Smooth muscle cell (in vitro differentiated cells): ENCODE results near the gene KCNK4. TPM values are rescaled to one million over a fixed set of nuclear protein-coding genes. Genes with fewer than 3 reads are reported as not detected.

Experiments
- DNase-seq: peaks from one replicate; lab custom pipeline; 2025; ENCODE audit not compliant: unreplicated experiment; lab: John Stamatoyannopoulos, UW
- H2AFZ ChIP-seq: fragments of 200-600 bp; sonication (generic); 2 replicates; pipeline ENCODE4 v1.6.0; 2016; ENCODE audit warnings: antibody characterized with exemption, low read depth, mild to moderate bottlenecking
- H3F3A ChIP-seq: fragments of 200-600 bp; sonication (generic); 2 replicates; pipeline ENCODE4 v1.6.0; 2017; ENCODE audit warnings: antibody characterized with exemption, low read depth
- H3K27ac ChIP-seq: fragments of 200-600 bp; sonication (generic); 2 replicates; pipeline ENCODE4 v1.5.1; 2016; ENCODE audit warnings: low read depth, mild to moderate bottlenecking
- H3K27me3 ChIP-seq: fragments of 200-600 bp; sonication (generic); 2 replicates; pipeline ENCODE4 v1.6.1; 2016; ENCODE audit warnings: low read depth, mild to moderate bottlenecking
- H3K36me3 ChIP-seq: fragments of 200-600 bp; sonication (generic); 2 replicates; pipeline ENCODE4 v1.5.1; 2016; ENCODE audit warnings: low read depth
- H3K4me1 ChIP-seq: fragments of 200-600 bp; sonication (generic); 2 replicates; pipeline ENCODE4 v1.5.1; 2016; ENCODE audit warnings: low read depth
- H3K4me2 ChIP-seq: fragments of 200-600 bp; sonication (generic); 2 replicates; pipeline ENCODE4 v1.6.0; 2016; ENCODE audit warnings: mild to moderate bottlenecking
- H3K4me3 ChIP-seq: fragments of 200-600 bp; sonication (generic); 2 replicates; pipeline ENCODE4 v1.5.1; 2016; ENCODE audit warnings: mild to moderate bottlenecking
- H3K79me2 ChIP-seq: fragments of 200-600 bp; sonication (generic); 2 replicates; pipeline ENCODE4 v1.6.0; 2016; ENCODE audit warnings: low read depth, mild to moderate bottlenecking
- H3K9ac ChIP-seq: fragments of 200-600 bp; sonication (generic); 2 replicates; pipeline ENCODE4 v1.6.0; 2016; ENCODE audit warnings: low read depth
- H3K9me3 ChIP-seq: fragments of 200-600 bp; sonication (generic); replicated peaks from 2 replicates; pipeline ENCODE4 v1.5.1; 2016; ENCODE audit warnings: low read depth
- H4K20me1 ChIP-seq: fragments of 200-600 bp; sonication (generic); 2 replicates; pipeline ENCODE4 v1.6.0; 2016; ENCODE audit warnings: low read depth
- WGBS: methylation state at CpG from one replicate; pipeline ENCODE4 v1.1.7; 2016; ENCODE audit warnings: low lambda C conversion rate; 5-methylcytosine and 5-hydroxymethylcytosine counted together
- polyA plus RNA-seq: library from polyadenylated mRNA; unstranded; fragments of >200 nt; fragmentation: Nextera tagmentation; extraction: Ambion mirVana; gene quantifications from 2 replicates; pipeline ENCODE4 v1.2.1, GENCODE V29; 2016
- total RNA-seq: library from RNA; depleted of rRNA; stranded (reverse); fragments of >200 nt; gene quantifications from 2 replicates; pipeline ENCODE4 v1.2.3, GENCODE V29; 2014
- TF ChIP-seq, protein P1 (sequence below): fragments of 200-600 bp; sonication (generic); IDR thresholded peaks from 2 replicates; pipeline ENCODE4 v1.5.1; 2017; ENCODE audit warnings: borderline replicate concordance, mild to moderate bottlenecking, antibody characterized with exemption; ENCODE audit not compliant: insufficient read depth, poor library complexity, severe bottlenecking

Gene KCNK4
- total and polyA plus RNA-seq, 2 experiments from 2014 or later = not detected

DNA sequence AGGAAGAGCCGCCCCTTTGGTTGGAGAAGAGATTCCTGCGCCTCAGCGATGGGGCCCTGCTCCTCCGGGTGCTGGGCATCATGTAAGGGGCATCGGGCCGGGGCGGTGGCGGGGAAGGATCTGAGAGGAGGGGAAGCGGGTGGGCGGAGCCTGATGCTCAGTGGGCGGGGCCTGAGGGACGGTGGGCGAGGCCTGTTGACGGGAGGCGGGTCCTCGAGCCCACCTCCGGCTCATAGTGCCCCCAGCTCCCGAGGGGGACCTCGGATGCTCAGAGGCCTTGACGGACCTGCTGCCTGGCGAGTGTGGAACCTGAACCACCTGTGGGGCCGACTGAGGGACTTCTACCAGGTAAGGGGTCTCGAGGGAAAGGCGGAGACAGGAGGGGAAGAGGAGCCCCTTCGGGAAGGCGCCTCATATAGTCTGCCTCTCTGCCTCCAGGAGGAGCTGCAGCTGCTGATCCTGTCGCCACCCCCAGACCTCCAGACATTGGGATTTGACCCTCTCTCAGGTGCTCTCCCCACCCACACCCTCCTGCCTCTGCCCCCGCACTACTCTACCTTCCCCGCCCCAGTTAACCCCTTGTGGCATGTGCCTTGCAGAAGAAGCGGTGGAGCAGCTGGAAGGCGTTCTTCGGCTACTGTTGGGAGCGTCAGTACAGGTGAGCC, 49.7 kb downstream of the KCNK4 start:
- no peaks in the 10 kb centered on the region for H3K36me3 ChIP-seq
- no peaks in the 10 kb centered on the region for H3K9me3 ChIP-seq
- no peak overlapping the region for H3K4me2 ChIP-seq
- H4K20me1 ChIP-seq = no peaks in the 10 kb centered on the region
- no peak overlapping the region for H3K4me3 ChIP-seq
- H3F3A ChIP-seq = no peaks in the 10 kb centered on the region
- DNase-seq = no peak
- H3K27ac ChIP-seq = no peak overlapping the region
- peaks cover 7% of the 10 kb centered on the region for H3K4me1 ChIP-seq
- no peak overlapping the region for H2AFZ ChIP-seq
- WGBS = 30% methylated on average over 24 of the region's 33 CpGs
- no peak overlapping the region for H3K9ac ChIP-seq
- TF ChIP-seq, protein P1, sequence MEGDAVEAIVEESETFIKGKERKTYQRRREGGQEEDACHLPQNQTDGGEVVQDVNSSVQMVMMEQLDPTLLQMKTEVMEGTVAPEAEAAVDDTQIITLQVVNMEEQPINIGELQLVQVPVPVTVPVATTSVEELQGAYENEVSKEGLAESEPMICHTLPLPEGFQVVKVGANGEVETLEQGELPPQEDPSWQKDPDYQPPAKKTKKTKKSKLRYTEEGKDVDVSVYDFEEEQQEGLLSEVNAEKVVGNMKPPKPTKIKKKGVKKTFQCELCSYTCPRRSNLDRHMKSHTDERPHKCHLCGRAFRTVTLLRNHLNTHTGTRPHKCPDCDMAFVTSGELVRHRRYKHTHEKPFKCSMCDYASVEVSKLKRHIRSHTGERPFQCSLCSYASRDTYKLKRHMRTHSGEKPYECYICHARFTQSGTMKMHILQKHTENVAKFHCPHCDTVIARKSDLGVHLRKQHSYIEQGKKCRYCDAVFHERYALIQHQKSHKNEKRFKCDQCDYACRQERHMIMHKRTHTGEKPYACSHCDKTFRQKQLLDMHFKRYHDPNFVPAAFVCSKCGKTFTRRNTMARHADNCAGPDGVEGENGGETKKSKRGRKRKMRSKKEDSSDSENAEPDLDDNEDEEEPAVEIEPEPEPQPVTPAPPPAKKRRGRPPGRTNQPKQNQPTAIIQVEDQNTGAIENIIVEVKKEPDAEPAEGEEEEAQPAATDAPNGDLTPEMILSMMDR = peak; percentile 16
- H3K27me3 ChIP-seq = no peaks in the 10 kb centered on the region
- no peaks in the 10 kb centered on the region for H3K79me2 ChIP-seq

DNA sequence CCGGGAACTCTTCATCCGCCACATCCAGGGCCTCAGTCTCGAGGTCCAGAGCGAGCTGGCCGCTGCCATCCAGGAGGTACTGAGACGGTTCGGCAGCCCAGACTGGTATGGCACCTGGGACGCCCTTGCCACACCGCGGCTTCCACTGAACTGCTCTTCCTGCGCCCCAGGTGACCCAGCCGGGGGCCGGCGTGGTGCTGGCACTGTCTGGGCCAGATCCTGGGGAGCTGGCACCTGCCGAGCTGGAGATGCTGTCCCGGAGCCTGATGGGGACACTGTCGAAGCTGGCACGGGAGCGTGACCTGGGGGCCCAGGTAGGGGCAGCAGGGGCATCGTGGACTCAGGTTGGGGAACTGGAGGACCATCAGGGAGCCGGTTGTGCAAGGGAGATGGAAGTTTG, 50.3 kb downstream of the KCNK4 start:
- no peaks in the 10 kb centered on the region for H3K27me3 ChIP-seq
- H3K36me3 ChIP-seq = no peaks in the 10 kb centered on the region
- no peak for DNase-seq
- peaks cover 7% of the 10 kb centered on the region for H3K4me1 ChIP-seq
- no peak overlapping the region for H3K4me3 ChIP-seq
- no peak overlapping the region for H2AFZ ChIP-seq
- no peaks in the 10 kb centered on the region for H3K9me3 ChIP-seq
- no peaks in the 10 kb centered on the region for H4K20me1 ChIP-seq
- H3K27ac ChIP-seq = no peak overlapping the region
- H3K9ac ChIP-seq = no peak overlapping the region
- TF ChIP-seq, protein P1 = no peak
- WGBS = 87% methylated on average over 19 of the region's 21 CpGs
- H3F3A ChIP-seq = no peaks in the 10 kb centered on the region
- no peak overlapping the region for H3K4me2 ChIP-seq
- no peaks in the 10 kb centered on the region for H3K79me2 ChIP-seq

GRCh38 chr11:64341851-64342791, 51.0 kb downstream of the KCNK4 start:
- no peaks in the 10 kb centered on the region for H3K9me3 ChIP-seq
- H3F3A ChIP-seq = no peaks in the 10 kb centered on the region
- no peak overlapping the region for H3K27ac ChIP-seq
- peak overlapping the region; percentile 80 for H3K4me2 ChIP-seq
- H2AFZ ChIP-seq = no peak overlapping the region
- no peaks in the 10 kb centered on the region for H4K20me1 ChIP-seq
- TF ChIP-seq, protein P1 = peak; percentile 31
- 34% methylated on average over 41 of the region's 55 CpGs for WGBS
- no peaks in the 10 kb centered on the region for H3K36me3 ChIP-seq
- H3K27me3 ChIP-seq = no peaks in the 10 kb centered on the region
- H3K9ac ChIP-seq = no peak overlapping the region
- no peaks in the 10 kb centered on the region for H3K79me2 ChIP-seq
- peak overlapping the region; percentile 4 for H3K4me3 ChIP-seq
- peaks cover 7% of the 10 kb centered on the region for H3K4me1 ChIP-seq
- DNase-seq = peak; percentile 37
